GM12878 (cell line): ENCODE results near the gene CCDC12. TPM values are rescaled to one million over a fixed set of nuclear protein-coding genes. Genes with fewer than 3 reads are reported as not detected.

ENCODE experiments used
- ATAC-seq: fragments of 200-7000 bp; cut with Tn5 transposase; 3 replicates; pipeline ENCODE4 v1.9.1; 2020; ENCODE audit warnings: mild to moderate bottlenecking, moderate library complexity
- BruUV-seq: library from RNA; stranded (reverse); fragments of 400-500 nt; replicated peaks from 2 replicates; lab custom pipeline; 2021; lab: Mats Ljungman, UMichigan
- CTCF ChIA-PET: fragments of 300-600 bp; sonication (Branson Sonifier 250); formaldehyde crosslinking; extraction: SDS; loops from one replicate; lab custom pipeline; 2021; ENCODE audit warnings: inconsistent platforms; lab: Yijun Ruan, JAX
- POLR2A ChIA-PET: fragments of 350-600 bp; formaldehyde crosslinking; extraction: SDS; loops from one replicate; lab custom pipeline; 2021; ENCODE audit warnings: inconsistent platforms; lab: Charles Lee
- RAD21 ChIA-PET: fragments of 300-600 bp; sonication (Branson Sonifier 250); formaldehyde crosslinking; loops from one replicate; lab custom pipeline; 2023; ENCODE audit warnings: antibody characterized with exemption; ENCODE audit not compliant: unreplicated experiment; lab: Charles Lee
- SMC1A ChIA-PET: fragments of 300-600 bp; sonication (Branson Sonifier 250); formaldehyde crosslinking; loops from one replicate; lab custom pipeline; 2023; ENCODE audit not compliant: unreplicated experiment, uncharacterized antibody; lab: Charles Lee
- DNase-seq: peaks from one replicate; pipeline ENCODE4 v3.0.0-alpha.2; 2011; ENCODE audit warnings: low read depth, low spot score
- FAIRE-seq: peaks from 3 replicates; lab custom pipeline; 2011; peaks lifted over from hg19 to GRCh38; lab: Jason Lieb, UNC
- H2AFZ ChIP-seq: 2 replicates; pipeline ENCODE4 v1.6.0; 2011; ENCODE audit warnings: low read depth, low read length, control low read depth; ENCODE audit not compliant: control insufficient read depth
- H3K27ac ChIP-seq: 2 replicates; pipeline ENCODE4 v1.5.1; 2011; ENCODE audit warnings: control low read depth; ENCODE audit not compliant: control insufficient read depth, insufficient read depth
- H3K27me3 ChIP-seq, 2 experiments: replicated peaks in 1 of 2; 2 replicates each; pipeline versions ENCODE4 v1.6.0 to v1.6.1; 2011; ENCODE audit warnings: low read length in 1 of 2; ENCODE audit not compliant: control insufficient read depth in 2 of 2, insufficient read depth in 2 of 2
- H3K36me3 ChIP-seq, 2 experiments: 2 replicates each; pipeline ENCODE4 v1.5.1; 2011; ENCODE audit warnings: low read length in 1 of 2; ENCODE audit not compliant: control insufficient read depth in 2 of 2, insufficient read depth in 2 of 2
- H3K4me1 ChIP-seq: 2 replicates; pipeline ENCODE4 v1.6.1; 2011; ENCODE audit warnings: mild to moderate bottlenecking, low read length, moderate library complexity, mixed read lengths; ENCODE audit not compliant: control insufficient read depth, insufficient read depth
- H3K4me2 ChIP-seq: 2 replicates; pipeline ENCODE4 v1.6.0; 2011; ENCODE audit warnings: control low read depth; ENCODE audit not compliant: control insufficient read depth, insufficient read depth
- H3K4me3 ChIP-seq: fragments of 200-600 bp; sonication (generic); 2 replicates; pipeline ENCODE4 v1.5.1; 2016
- H3K79me2 ChIP-seq: 2 replicates; pipeline ENCODE4 v1.6.0; 2011; ENCODE audit warnings: low read length; ENCODE audit not compliant: control insufficient read depth, insufficient read depth
- H3K9ac ChIP-seq: 2 replicates; pipeline ENCODE4 v1.8.0; 2011; ENCODE audit warnings: low read length, control low read depth, mixed read lengths; ENCODE audit not compliant: control insufficient read depth, insufficient read depth
- H3K9me3 ChIP-seq: replicated peaks from 3 replicates; pipeline ENCODE4 v1.5.1; 2011; ENCODE audit warnings: mild to moderate bottlenecking, low read length; ENCODE audit not compliant: control insufficient read depth, insufficient read depth
- H4K20me1 ChIP-seq: 2 replicates; pipeline ENCODE4 v1.6.0; 2011; ENCODE audit not compliant: control insufficient read depth, insufficient read depth
- BHLHE40 ChIP-seq, 2 experiments: fragments of 450-650 bp in 1 of 2; IDR thresholded peaks; 2 replicates each; pipeline ENCODE4 v1.6.1; 2011 to 2017; ENCODE audit warnings: low read depth in 2 of 2, borderline replicate concordance in 1 of 2, improper control_type of control experiment in 1 of 2, low read length in 1 of 2, mild to moderate bottlenecking in 1 of 2
- CREM ChIP-seq: IDR thresholded peaks from 2 replicates; pipeline ENCODE4 v1.6.1; 2014; ENCODE audit warnings: antibody characterized with exemption, low read depth
- EZH2 ChIP-seq: IDR thresholded peaks from 2 replicates; pipeline ENCODE4 v1.6.1; 2012; ENCODE audit warnings: low read depth, mild to moderate bottlenecking, control low read depth, inconsistent platforms, low read length, borderline replicate concordance; ENCODE audit not compliant: control insufficient read depth
- JUNB ChIP-seq: IDR thresholded peaks from 2 replicates; pipeline ENCODE4 v1.6.1; 2016; ENCODE audit warnings: antibody characterized with exemption, mild to moderate bottlenecking
- MYC ChIP-seq: IDR thresholded peaks from 2 replicates; pipeline ENCODE4 v1.6.1; 2011; ENCODE audit warnings: mild to moderate bottlenecking, low read length, moderate library complexity, inconsistent platforms; ENCODE audit not compliant: insufficient read depth, insufficient replicate concordance, insufficient read length, severe bottlenecking
- NBN ChIP-seq: fragments of 450-650 bp; IDR thresholded peaks from 2 replicates; pipeline ENCODE4 v1.6.1; 2016
- PAX5 ChIP-seq: IDR thresholded peaks from 2 replicates; pipeline ENCODE4 v1.6.1; 2011; ENCODE audit warnings: low read depth, low read length, borderline replicate concordance
- POLR2AphosphoS5 ChIP-seq: IDR thresholded peaks from 2 replicates; pipeline ENCODE4 v1.6.1; 2011; ENCODE audit warnings: mild to moderate bottlenecking, low read length, inconsistent platforms
- PRDM15 ChIP-seq: fragments of 450-650 bp; formaldehyde crosslinking; IDR thresholded peaks from 2 replicates; pipeline ENCODE4 v1.4.0; 2020; ENCODE audit warnings: mild to moderate bottlenecking, moderate library complexity
- SP1 ChIP-seq: IDR thresholded peaks from one replicate; pipeline ENCODE4 v1.6.1; 2011; ENCODE audit warnings: low read depth, low read length
- SPI1 ChIP-seq: IDR thresholded peaks from 2 replicates; pipeline ENCODE4 v1.6.1; 2011; ENCODE audit warnings: low read depth, mild to moderate bottlenecking, low read length, moderate library complexity, borderline replicate concordance; ENCODE audit not compliant: insufficient read depth
- ZNF24 ChIP-seq: fragments of 450-650 bp; IDR thresholded peaks from 2 replicates; pipeline ENCODE4 v1.6.1; 2017; ENCODE audit warnings: antibody characterized with exemption, mild to moderate bottlenecking
- ZSCAN29 ChIP-seq: fragments of 450-650 bp; IDR thresholded peaks from 2 replicates; pipeline ENCODE4 v1.6.1; 2017; ENCODE audit warnings: mild to moderate bottlenecking, moderate library complexity
- WGBS: methylation state at CpG from one replicate; pipeline ENCODE4 v1.1.6; 2016; ENCODE audit warnings: low lambda C conversion rate; ENCODE audit not compliant: insufficient replicate concordance, insufficient coverage; ENCODE audit errors: missing lambda C conversion rate; 5-methylcytosine and 5-hydroxymethylcytosine counted together
- in situ Hi-C: fragments of 300-500 bp; cut with MboI; formaldehyde crosslinking; loops from 9 replicates; pipeline ENCODE4 v1.14.3; 2018; ENCODE audit warnings: mixed read lengths
- intact Hi-C: fragments of 100-400 bp; cut with micrococcal nuclease; formaldehyde crosslinking; loops from one replicate; pipeline ENCODE4 v1.14.2; 2022; ENCODE audit not compliant: unreplicated experiment
- polyA plus RNA-seq, 11 experiments: library from polyadenylated mRNA; depleted of rRNA in 4 of 11; unstranded in 6 of 11; stranded (reverse) in 5 of 11; fragments of >200 nt; fragmentation: Nextera tagmentation in 4 of 11; fragmentation: Illumina TruSeq in 1 of 11; extraction: Ambion mirVana in 4 of 11; extraction: Trizol in 1 of 11; gene quantifications; 1 replicate in 1 of 11; 2 replicates in 10 of 11; pipeline versions ENCODE4 v1.2.1 to v1.2.3, GENCODE V29; 2011 to 2016; ENCODE audit warnings: inconsistent platforms in 2 of 11, missing spikeins in 2 of 11, low read depth in 1 of 11
- total RNA-seq, 4 experiments: library from RNA; depleted of rRNA in 3 of 4; stranded (reverse); fragments of >200 nt in 3 of 4; fragmentation: Illumina TruSeq in 1 of 4; extraction: Trizol in 1 of 4; gene quantifications; 2 replicates each; pipeline versions ENCODE4 v1.2.1 to v1.2.3, GENCODE V29; 2013 to 2021
- TF ChIP-seq, protein P1 (sequence below): fragments of 450-650 bp; formaldehyde crosslinking; IDR thresholded peaks from 2 replicates; pipeline ENCODE4 v1.4.0; 2022; ENCODE audit warnings: mild to moderate bottlenecking, moderate library complexity
- TF ChIP-seq, protein P2 (sequence below): IDR thresholded peaks from 2 replicates; pipeline ENCODE4 v1.6.1; 2011; ENCODE audit warnings: mild to moderate bottlenecking, low read depth, low read length, moderate library complexity; ENCODE audit not compliant: insufficient replicate concordance

CCDC12 gene
- total and polyA plus RNA-seq, 10 of the 15 experiments (the other 5 are each of a cell fraction or from before 2014, with no cell fraction given) = 9.2 to 91.4 (median 61.3) TPM

GRCh38 chr3:47019201-47019600 lies 42.7 kb upstream of the CCDC12 start:
- peak overlapping the region; percentile 21; the same call in 1 of the 2 replicates for H3K27ac ChIP-seq
- peak overlapping the region; percentile 52; the same call in 1 of the 2 replicates for H3K4me2 ChIP-seq
- ATAC-seq (peak; percentile 91), DNase-seq (peak; percentile 67), FAIRE-seq (no peak)
- H3K4me1 ChIP-seq = peaks cover 14% of the 10 kb centered on the region
- in situ Hi-C loops (no loop called here), intact Hi-C loops (loop anchor here (10.0 kb wide), 1 partner anchor 314 kb away; the partner anchor contains the start of gene TMIE)
- H3K9me3 ChIP-seq = no peaks in the 10 kb centered on the region
- no peak overlapping the region for H3K9ac ChIP-seq
- POLR2A ChIA-PET = interaction anchor here (1.2 kb wide), 1 partner anchor 9 kb away, joined by 3 read pairs; no protein-coding TSS in a partner anchor
- CTCF ChIA-PET = interaction anchor here (4.3 kb wide), 1 partner anchor 12 kb away, joined by 27 read pairs; no protein-coding TSS in a partner anchor
- peaks cover 15 to 16% of the 10 kb centered on the region in 2 experiments for H3K36me3 ChIP-seq
- SMC1A ChIA-PET = interaction anchor here (1.0 to 8.8 kb wide), 7 partner anchors 8 to 248 kb away, joined by 3 to 83 read pairs (median 4); no protein-coding TSS in a partner anchor
- RAD21 ChIA-PET = no interaction called here
- no peaks in the 10 kb centered on the region for H3K27me3 ChIP-seq
- BruUV-seq = no TSS peak
- no peaks in the 10 kb centered on the region; the same call in 1 of the 2 replicates for H4K20me1 ChIP-seq
- H3K79me2 ChIP-seq = no peaks in the 10 kb centered on the region
- H3K4me3 ChIP-seq = no peak overlapping the region
- 0% methylated on average over 1 of the region's 1 CpG for WGBS
- no peak overlapping the region for H2AFZ ChIP-seq
- TF ChIP-seq ZSCAN29 (no peak), MYC (no peak), EZH2 (no peak), SP1 (no peak), POLR2AphosphoS5 (no peak), NBN (peak; percentile 21; the same call in 1 of the 2 replicates), PRDM15 (CRISPR knock-in tag) (no peak), BHLHE40 (IDR thresholded peaks at IDR 0.05; ENCODE audit: borderline replicate concordance in 1 of 2, low read depth in 2 of 2, low read length in 1 of 2) (peak in 1 of 2 experiments; percentile 8; a peak in 1 of 4 replicates), SPI1 (0 out of 2 replicates have a peak, but pooled peaks have one; percentile 3), PAX5 (0 out of 2 replicates have a peak, but pooled peaks have one; percentile 12), JUNB (peak; percentile 70; the same call in 1 of the 2 replicates), ZNF24 (no peak), CREM (0 out of 2 replicates have a peak, but pooled peaks have one; percentile 11)
- TF ChIP-seq, protein P1, sequence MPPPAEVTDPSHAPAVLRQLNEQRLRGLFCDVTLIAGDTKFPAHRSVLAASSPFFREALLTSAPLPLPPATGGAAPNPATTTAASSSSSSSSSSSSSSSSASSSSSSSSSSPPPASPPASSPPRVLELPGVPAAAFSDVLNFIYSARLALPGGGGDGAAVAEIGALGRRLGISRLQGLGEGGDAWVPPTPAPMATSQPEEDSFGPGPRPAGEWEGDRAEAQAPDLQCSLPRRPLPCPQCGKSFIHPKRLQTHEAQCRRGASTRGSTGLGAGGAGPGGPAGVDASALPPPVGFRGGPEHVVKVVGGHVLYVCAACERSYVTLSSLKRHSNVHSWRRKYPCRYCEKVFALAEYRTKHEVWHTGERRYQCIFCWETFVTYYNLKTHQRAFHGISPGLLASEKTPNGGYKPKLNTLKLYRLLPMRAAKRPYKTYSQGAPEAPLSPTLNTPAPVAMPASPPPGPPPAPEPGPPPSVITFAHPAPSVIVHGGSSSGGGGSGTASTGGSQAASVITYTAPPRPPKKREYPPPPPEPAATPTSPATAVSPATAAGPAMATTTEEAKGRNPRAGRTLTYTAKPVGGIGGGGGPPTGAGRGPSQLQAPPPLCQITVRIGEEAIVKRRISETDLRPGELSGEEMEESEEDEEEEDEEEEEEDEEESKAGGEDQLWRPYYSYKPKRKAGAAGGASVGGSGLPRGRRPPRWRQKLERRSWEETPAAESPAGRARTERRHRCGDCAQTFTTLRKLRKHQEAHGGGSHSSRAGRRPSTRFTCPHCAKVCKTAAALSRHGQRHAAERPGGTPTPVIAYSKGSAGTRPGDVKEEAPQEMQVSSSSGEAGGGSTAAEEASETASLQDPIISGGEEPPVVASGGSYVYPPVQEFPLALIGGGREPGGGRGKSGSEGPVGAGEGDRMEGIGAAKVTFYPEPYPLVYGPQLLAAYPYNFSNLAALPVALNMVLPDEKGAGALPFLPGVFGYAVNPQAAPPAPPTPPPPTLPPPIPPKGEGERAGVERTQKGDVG = no peak
- TF ChIP-seq, protein P2, sequence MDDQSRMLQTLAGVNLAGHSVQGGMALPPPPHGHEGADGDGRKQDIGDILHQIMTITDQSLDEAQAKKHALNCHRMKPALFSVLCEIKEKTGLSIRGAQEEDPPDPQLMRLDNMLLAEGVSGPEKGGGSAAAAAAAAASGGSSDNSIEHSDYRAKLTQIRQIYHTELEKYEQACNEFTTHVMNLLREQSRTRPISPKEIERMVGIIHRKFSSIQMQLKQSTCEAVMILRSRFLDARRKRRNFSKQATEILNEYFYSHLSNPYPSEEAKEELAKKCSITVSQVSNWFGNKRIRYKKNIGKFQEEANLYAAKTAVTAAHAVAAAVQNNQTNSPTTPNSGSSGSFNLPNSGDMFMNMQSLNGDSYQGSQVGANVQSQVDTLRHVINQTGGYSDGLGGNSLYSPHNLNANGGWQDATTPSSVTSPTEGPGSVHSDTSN = peak; percentile 70
